Fibroblast of skin of left quadriceps (primary cell): ENCODE measurements around the gene MAT2B.
"Not testable (repeated sequence)": the region's sequence is repeated elsewhere in the genome, so short reads cannot be mapped to it uniquely, and the experiment has no call there.

Experiments
- DNase-seq, 2 experiments: peaks; one replicate each; pipeline ENCODE4 v3.0.0-alpha.2; 2013; ENCODE audit warnings: low read depth in 2 of 2

The MAT2B gene

DNA sequence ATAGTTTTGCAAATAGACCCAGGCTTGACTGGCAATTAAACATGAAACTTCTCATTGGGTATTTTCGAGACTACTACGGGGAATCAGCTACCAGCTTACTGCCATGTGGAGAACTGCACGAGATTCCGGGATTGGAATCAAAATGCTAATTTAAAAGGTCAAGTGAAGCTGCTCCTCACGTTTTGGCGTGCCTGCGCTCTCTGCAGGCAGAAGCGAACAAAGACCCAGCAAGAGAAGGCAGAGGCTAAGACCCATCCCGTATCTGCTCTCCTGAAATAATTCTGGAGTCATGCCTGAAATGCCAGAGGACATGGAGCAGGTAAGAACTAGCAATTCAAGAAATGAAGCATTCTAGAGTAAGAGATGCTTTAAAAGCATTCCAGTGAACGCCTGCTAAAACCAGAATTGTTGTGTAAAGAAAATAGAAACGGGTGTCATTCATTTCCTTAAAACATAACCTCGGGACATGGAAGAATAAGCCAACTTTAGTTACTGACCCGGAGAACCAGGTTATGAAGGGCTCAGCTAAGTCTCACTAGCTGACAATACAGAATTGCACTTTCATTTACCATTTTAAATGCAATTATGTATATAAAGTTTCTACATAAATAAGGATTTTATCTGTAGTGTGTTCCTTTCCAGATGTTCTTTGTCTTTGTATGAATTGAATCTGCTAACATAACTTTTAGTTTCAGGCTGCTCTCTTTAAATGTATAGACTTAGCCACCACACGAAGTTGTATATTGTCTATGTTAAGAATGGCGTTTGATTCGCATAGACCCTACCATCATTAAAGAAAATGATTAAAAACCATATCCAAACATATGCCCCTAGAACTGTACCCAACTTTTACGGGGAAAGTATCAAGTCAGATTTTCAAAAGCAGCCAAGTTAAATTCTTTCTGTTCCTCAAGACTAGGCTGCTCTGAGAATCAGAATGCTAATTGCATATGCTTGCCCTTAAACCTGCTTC lies 2.0 kb upstream of the MAT2B start:
- peak; percentile 61 to 69 for DNase-seq

DNA sequence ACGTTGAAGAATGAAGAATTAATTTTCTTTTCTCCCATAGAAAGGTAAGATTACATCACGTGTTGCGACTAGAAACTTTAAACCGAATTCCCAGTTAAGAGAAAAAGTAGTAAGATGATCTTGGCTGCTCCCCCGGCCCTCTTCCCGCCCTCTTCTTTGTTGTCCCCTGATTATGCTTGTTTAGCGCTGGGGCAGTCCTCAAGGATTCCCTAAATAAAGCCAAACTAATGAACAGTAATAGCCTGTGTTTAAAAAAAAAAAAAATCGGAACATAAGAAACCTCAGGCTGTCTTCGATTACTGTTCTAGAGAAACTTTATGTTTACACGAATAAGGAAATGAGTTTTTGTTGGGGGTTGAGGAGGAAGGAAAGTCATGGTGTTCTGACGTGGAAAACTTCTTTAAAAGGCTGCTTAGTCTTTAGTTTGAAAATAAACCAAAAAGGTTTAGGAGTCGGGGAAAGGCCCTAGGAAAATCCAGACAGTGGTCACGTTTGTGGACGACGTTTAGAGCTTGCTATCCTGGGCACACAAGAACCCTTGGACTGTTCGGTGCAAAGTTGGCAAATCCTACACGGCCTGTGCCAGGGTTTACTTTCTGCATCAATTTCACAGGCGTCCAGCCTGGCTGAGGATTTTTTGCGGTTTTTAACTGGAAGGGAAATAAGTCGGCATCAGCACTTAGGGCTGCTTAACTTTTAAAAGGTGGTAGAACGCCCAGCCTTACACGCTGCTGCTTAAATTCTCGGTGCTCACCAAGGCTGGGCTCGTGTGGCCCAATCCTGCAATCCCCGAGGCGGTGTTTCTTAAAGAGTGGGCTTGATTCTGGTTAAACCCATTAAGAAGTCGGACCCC lies 1.1 kb upstream of the MAT2B start:
- DNase-seq, result no peak

DNA sequence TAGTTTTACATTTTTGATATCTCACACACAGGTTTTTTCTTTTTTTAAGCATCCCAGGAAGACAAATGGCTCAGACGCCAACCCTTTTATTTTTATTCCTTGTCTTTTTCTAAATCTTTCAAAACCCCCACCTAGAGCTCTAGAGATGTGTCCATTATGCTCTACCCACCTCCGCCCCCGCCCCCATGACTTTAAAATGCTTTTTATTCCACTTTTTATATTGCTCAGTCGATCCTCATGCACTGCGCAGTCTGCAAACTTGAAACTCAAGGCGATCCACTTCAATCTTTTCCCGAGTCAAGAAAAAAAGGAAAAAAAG lies 411 bp upstream of the MAT2B start:
- no peak for DNase-seq

DNA sequence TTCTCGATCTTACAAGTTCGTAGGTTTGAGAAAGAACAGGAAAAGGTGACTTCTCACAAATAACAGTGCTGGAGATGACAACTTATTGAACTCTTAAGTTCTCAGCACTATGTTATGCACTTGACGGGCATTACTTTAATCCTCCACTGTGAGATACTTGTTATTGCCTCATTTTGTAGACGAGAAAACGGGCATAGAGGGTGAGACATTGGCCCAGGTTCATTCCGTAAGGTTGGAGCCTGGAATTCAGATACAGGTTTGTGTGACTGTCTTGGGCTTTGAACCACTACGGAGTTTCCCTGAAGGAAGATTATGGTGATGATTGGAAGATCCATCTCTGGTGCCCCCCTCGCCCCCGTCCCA lies 657 bp downstream of the MAT2B start:
- DNase-seq, result no peak

DNA sequence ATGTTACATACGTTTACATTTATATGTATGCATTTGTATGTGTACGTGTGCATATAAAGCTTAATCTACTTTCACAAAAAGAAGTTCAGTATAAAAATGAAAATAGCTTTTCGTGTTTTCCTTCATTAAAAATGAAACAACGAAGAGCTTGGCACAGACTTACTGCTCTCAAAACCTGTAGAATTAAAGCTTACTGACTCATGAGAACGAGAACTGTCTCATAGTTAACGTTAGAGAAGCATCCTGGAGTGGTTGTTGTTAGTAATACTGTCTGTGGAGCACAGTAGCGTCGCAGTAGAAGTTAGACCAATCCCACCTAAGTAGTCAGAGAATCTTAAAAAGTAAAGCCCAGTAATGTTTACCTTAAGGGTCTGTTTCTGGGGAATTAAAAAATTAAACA lies 1.3 kb downstream of the MAT2B start:
- DNase-seq, result no peak

DNA sequence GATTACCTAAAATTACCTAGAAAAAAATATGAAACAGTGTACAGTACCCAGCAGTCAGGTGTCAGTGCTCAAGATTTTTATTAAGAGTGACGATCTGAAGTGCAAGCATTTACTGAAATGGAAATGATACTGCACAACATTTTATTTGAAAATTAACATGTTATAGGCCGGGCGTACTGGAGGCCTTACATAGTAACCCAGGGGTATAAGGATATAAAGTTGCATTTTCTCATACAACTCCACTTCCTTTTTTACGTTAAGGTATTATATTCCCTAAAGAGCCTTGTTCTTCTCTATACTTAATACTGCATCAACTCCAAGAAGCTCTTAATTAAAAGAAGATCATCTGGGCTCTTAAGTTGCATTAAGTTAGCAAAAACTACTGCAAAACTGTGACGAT lies 3.3 kb downstream of the MAT2B start:
- DNase-seq, result no peak

DNA sequence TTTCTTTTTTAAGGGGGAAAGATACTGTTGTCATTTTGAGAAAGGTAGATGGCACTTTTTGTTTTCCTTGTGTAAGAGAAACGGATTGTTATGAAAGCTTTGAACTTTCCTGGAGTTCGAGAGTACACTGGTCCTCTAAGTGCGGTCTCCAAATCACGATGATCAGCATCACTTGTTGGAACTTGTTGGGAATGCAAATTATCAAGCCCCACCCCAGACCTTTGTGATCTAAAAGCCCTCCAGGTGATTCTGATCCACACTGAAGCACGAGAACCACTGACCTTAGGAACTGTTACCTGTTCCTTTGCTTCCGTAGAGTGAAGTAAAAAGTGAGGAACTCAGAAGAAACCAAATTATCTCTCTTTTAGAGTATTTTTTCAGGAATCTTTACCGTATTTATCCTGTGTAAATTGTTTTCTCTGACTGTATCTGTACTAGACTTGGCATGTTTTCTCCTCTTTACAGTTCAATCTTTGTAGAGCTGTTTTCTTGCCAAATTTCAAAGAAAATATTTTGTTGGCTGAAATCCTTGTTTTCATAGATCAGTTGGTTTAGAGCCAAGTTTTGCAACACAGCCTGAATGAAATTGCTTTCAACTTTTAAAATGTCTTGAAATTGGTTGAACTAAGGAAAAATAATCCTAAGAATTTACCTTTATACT lies 4.0 kb downstream of the MAT2B start:
- DNase-seq, result peak; percentile 52 to 56

DNA sequence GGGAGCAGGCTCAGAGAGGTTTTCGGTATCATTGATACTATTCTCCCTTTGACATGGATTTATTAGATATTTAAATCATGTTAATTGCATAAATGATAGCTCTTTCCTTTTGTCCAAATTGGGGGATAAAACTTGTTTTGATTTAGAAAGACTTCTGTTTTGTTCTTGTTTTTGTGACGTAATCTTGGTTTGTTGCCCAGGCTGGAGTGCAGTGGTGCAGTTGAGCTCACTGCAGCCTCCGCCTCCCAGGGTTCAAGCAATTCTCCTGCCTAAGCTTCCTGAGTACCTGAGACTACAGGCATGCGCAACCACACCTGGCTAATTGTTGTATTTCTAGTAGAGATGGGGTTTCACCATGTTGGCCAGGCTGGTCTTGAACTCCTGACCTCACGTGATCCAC lies 7.1 kb downstream of the MAT2B start:
- no peak for DNase-seq

DNA sequence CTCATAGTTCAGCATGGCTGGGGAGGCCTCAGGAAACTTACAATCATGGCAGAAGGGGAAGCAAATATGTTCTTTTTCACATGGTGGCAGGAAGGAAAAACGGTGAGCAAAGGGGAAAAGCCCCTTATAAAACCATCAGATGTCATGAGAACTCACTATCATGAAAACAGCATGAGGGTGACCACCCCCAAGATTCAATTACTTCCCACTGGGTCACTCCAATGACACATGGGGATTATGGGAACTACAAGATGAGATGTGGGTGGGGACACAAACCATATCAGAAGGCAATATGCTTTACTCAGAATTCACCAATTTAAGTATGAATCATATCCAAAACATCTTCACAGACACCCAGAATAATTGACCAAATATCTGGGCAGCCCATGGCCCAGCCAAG lies 19.7 kb downstream of the MAT2B start:
- no peak for DNase-seq

DNA sequence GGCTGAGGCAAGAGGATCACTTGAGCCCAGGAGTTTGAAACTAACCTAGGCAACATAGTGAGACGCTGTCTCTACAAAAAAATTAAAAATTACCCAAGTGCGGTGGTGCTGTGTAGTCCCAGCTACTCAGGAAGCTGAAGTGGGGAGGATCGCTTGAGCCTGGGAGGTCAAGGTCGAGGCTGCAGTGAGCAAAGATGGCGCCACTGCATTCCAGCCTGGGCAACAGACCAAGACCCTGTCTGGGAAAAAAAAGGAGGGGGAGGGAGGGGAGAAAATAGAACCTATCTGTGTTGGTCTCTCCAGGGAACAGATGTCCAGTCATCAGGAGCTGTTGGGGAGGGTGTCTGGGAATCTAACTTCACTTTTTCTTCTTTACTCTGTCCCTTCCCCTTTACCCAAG lies 24.3 kb downstream of the MAT2B start:
- DNase-seq, result no peak

DNA sequence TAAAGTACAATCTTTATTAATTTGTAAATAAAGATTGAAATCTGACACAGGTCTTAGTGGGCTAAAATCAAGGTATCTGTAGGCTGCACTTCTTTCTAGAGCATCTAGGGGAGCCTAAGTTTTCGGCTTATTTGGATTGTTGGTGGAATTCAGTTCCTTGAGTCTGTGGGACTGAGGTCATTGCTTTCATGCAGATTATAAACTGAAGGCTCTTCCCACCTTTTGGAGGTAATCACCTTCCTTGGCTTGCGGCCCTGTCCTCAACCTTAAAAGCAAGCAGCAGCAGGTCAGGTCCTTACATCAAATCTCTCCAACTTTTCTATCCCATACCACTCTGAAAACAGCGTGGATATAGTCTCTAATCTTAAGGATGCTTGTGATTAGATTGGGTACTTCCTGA lies 25.9 kb downstream of the MAT2B start:
- DNase-seq, result no peak

DNA sequence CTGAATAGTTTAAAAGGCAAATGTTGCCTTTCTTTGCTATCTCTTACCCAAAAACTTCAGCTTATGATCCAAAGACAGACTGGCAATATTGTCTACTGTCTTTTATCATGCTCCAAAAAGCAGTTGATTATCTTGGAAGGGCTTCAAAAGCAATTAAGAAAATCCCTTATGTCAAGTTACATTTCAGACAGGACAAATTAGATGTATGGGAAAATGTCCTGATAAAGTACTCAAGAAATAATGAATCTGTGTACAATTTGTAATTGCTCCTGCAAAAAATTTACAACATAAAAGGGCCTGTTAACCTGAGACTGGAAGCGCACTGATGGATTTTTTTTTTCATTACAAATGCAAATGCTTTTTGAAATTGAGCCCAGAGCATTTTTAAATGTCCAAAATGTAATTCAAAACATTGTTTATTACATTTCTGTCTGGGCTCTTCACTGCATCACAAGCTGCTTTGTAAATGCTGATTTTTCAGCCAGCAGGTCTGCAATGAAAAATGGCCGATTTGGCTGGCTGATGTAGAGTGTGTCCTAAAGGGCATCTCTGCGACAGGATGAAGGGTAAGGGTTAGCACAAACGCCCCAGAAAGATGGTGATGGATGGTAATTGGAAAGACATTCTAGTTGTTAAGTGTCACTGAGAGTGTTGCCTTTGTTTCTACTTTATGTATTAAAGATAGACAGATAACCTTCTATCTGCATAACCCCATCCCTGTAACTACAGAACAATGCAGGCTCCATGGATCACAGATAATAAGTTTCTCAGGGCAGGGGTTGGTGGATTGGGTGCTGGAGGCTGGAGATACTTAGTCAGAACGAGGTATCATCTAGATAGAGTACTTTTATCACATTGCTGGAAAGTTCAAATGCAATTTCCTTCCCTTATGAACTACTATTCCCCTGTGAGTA lies 27.0 kb downstream of the MAT2B start:
- DNase-seq, result no peak

DNA sequence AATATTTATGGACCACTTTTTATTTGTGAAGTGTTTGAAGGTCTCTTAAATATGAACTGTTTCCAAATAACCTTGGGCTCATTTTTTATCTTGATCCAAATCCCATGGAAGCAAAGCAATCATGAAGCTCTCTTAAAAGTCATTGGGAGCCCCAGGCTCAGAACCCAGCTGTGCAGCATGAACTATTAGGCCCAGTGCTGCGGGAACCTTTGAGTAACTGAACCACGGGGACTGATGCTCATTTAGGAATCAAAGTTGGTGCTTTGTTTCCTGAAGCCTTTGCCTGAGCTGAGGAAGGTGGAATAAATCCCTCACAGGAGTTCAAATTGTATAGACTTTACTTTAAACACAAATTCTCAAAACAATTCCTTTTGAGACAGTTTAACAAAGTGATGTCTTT lies 27.8 kb downstream of the MAT2B start:
- no peak for DNase-seq

DNA sequence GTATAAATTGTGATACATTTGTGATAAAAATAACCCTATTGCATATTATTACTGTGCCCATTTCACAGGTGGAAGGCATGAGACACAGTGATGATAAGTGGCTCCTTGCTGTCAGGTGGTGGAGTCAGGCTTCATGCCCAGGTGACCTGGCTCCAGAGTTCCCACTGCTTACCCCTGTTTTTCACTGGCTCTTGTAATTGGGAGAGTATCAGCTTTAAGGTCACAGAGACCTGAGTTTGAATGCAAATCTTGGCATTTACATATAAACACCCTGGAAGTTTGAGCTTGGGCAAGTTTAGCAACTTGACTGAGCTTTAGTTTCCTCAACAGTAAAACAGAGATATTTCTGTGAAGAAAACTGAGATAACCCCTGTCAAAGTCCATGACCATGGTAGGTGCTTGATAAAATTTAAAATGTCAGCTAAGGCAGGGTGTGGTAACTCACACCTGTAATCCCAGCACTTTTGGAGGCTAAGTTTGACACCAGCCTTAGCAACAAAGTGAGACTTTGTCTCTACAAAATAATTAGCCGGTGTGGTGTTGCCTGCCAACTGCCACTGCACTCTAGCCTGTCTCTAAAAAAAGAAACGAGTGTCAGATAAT lies 29.2 kb downstream of the MAT2B start:
- no peak for DNase-seq

DNA sequence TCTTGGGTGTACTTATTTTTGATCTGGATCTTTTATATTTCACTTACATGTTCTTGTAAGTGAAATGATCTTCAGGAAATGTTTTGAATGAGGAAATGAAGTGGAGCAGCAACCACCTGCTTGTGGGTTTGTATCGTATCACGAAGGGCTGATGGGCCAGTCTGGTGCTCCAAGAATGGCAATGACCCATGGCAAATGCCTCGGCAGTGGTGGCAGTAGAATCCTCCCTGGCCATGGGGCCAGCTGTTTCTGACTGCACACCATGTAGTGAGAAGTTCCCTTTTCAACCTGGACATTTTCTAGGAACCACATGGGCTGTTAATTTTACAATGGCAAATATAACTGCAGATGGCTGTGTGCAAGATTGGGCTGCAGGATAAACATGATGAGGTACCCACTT lies 29.9 kb downstream of the MAT2B start:
- DNase-seq, result no peak

DNA sequence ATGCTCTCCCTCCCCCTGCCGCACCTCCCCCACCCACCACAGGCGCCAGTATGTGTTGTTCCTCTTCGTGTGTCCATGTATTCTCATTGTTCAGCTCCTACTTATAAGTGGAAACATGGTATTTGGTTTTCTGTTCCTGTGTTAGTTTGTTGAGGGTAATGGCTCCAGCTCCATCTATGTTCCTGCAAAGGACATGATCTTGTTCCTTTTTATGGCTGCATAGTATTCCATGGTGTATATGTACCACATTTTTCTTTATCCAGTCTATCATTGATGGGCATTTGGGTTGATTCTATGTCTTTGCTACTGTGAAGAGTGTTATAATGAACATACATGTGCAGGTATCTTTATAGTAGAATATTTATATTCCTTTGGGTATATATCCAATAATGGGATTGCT lies 31.0 kb downstream of the MAT2B start:
- DNase-seq, result not testable (repeated sequence)

DNA sequence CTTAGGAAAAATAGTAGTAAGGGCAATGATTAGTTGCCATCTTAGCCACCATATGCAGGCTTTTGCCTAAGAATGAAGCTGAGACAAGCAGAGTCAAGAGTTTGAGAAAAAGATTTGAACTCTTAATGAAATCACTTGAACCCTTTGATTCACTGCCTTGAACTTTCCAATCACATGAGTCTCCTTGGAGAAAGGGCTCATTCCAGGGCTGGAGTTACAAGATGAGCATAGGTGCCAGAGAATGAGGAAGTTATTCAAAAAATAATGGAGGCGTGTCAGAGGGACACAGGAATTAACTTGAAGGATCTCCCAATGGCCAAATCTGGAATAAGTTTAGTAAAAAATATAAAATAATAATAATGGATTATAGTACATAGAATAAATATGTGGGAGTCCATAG lies 35.3 kb downstream of the MAT2B start:
- DNase-seq, result no peak

DNA sequence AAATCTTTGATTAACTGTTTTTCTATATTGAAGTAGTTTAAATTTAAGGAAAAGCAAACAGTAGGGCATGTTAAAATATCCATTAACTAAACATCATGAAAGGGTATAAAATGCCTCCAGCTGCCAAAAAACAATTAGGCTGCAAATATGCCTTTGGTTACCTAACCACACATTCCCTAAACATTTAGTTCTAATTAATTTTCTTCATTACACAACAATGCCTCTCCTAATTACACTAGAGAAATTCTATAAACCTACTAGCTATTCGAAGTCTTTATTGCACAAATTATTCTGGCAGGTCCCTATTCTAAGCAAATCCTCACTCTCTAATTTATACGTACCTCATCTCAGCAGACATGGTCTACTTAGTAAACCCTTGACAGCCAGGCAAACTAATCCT lies 37.4 kb downstream of the MAT2B start:
- no peak for DNase-seq

DNA sequence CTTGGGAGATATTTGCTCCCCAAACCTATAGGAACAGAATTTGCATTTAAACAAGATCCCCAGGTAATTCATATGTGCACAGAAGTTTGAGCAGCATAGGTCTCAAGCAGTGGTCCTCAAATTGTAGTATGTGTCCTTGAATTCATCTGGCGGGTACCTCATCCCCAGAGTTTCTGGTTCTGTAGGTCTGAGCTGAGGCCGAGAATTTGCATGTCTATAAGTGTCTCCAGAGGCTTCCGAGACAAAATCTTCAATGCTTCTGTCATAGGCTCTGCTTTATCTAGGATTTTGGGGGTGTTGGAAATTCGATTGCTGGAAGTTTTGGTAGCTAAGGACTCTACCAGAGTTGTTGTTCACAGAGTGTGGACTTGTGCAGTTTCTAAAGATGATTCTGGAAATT lies 38.6 kb downstream of the MAT2B start:
- no peak for DNase-seq

DNA sequence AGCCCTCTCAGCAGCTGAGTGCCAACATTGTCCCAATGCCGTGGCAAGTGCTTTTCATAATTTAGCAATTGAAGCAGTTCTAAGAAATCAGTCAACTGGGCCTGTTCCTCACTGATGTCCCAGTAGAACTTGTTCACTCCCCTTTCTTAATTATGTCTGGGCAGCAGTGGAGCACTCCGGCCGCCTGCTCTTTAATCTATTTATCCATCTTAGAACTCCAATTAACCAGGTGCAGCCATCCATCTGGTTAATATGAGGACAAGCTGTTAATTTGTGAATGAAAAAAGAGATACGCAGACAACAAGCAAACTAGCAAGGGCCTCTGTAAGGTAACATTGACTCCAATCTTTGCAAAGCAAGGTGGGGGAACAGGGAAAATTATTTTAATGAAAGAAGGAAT lies 39.4 kb downstream of the MAT2B start:
- no peak for DNase-seq

DNA sequence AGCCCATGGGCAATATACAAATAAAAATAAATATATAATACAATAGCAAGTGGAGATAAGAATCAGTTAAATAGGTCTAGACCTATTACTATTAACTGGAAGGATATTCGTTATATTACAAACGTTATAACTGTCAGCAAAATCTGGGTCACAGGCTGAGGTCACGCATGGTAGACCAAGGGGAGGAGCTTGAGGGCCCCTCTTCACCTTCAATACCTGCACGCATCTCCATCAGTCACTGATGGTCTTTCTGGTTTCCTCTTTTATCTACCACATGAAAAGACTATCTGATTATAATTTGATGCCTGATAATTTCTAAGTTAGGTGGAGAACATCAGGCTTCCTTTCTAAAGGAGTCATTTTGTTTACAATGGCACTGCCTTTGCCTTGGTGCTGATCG lies 43.2 kb downstream of the MAT2B start:
- DNase-seq, result no peak
